IMR-90 (cell line): ENCODE results near the gene DNASE1L1. TPM values are rescaled to one million over a fixed set of nuclear protein-coding genes. Genes with fewer than 3 reads are reported as not detected.

ENCODE experiments used
- ATAC-seq: fragments of 200-7000 bp; cut with Tn5 transposase; 2 replicates; pipeline ENCODE4 v1.9.1; 2020; ENCODE audit warnings: low read depth, mild to moderate bottlenecking, moderate library complexity
- BruUV-seq: library from RNA; stranded (reverse); fragments of 400-500 nt; replicated peaks from 2 replicates; lab custom pipeline; 2021; lab: Mats Ljungman, UMichigan
- CTCF ChIA-PET: fragments of 300-600 bp; formaldehyde crosslinking; extraction: SDS; loops from one replicate; lab custom pipeline; 2021; ENCODE audit warnings: antibody characterized with exemption; lab: Yijun Ruan, JAX
- POLR2A ChIA-PET: fragments of 300-600 bp; sonication (Branson Sonifier 250); formaldehyde crosslinking; loops from one replicate; lab custom pipeline; 2022; ENCODE audit warnings: antibody characterized with exemption; ENCODE audit not compliant: unreplicated experiment; lab: Charles Lee
- DNase-seq: peaks from one replicate; pipeline ENCODE4 v3.0.0; 2013
- H2AFZ ChIP-seq: replicated peaks from 2 replicates; pipeline ENCODE3; 2013; ENCODE audit warnings: low read length, mild to moderate bottlenecking; ENCODE audit not compliant: poor library complexity
- H2AK5ac ChIP-seq: 2 replicates; pipeline ENCODE4 v1.6.1; 2013; ENCODE audit warnings: low read depth, low read length, inconsistent platforms
- H2AK9ac ChIP-seq: replicated peaks from 2 replicates; pipeline ENCODE3; 2013; ENCODE audit warnings: mild to moderate bottlenecking, low read depth, low read length, moderate library complexity; ENCODE audit not compliant: poor library complexity
- H2BK120ac ChIP-seq: 2 replicates; pipeline ENCODE4 v1.6.1; 2013; ENCODE audit warnings: low read depth, low read length, inconsistent platforms
- H2BK15ac ChIP-seq: 3 replicates; pipeline ENCODE4 v1.6.1; 2013; ENCODE audit warnings: low read depth, low read length, inconsistent platforms
- H2BK20ac ChIP-seq: 2 replicates; pipeline ENCODE4 v1.6.1; 2013; ENCODE audit warnings: low read depth, mild to moderate bottlenecking, inconsistent platforms, low read length, moderate library complexity
- H2BK5ac ChIP-seq: 2 replicates; pipeline ENCODE4 v1.6.1; 2013; ENCODE audit warnings: mild to moderate bottlenecking, low read depth, low read length, inconsistent platforms; ENCODE audit not compliant: poor library complexity, severe bottlenecking
- H3K14ac ChIP-seq: replicated peaks from 2 replicates; pipeline ENCODE4 v1.6.1; 2013; ENCODE audit warnings: low read depth, low read length, inconsistent platforms
- H3K18ac ChIP-seq: 2 replicates; pipeline ENCODE4 v1.6.1; 2013; ENCODE audit warnings: low read depth, low read length, control low read depth
- H3K23ac ChIP-seq: 2 replicates; pipeline ENCODE4 v1.6.1; 2013; ENCODE audit warnings: low read depth, low read length, inconsistent platforms
- H3K27ac ChIP-seq: 2 replicates; pipeline ENCODE4 v1.5.1; 2013; ENCODE audit warnings: mild to moderate bottlenecking, control low read depth, low read length; ENCODE audit not compliant: insufficient read depth
- H3K27me3 ChIP-seq: 2 replicates; pipeline ENCODE4 v1.6.1; 2013; ENCODE audit warnings: low read length; ENCODE audit not compliant: control insufficient read depth, insufficient read depth
- H3K36me3 ChIP-seq: 2 replicates; pipeline ENCODE4 v1.6.1; 2013; ENCODE audit warnings: low read length, mixed read lengths; ENCODE audit not compliant: control insufficient read depth, insufficient read depth
- H3K4ac ChIP-seq: 2 replicates; pipeline ENCODE4 v1.6.1; 2013; ENCODE audit warnings: low read depth, low read length, inconsistent platforms
- H3K4me1 ChIP-seq: 2 replicates; pipeline ENCODE4 v1.6.1; 2013; ENCODE audit warnings: low read length, mixed read lengths; ENCODE audit not compliant: control insufficient read depth, insufficient read depth
- H3K4me2 ChIP-seq: 2 replicates; pipeline ENCODE4 v1.6.1; 2013; ENCODE audit warnings: low read depth, mild to moderate bottlenecking, control low read depth, low read length, moderate library complexity
- H3K4me3 ChIP-seq: 2 replicates; pipeline ENCODE4 v1.5.1; 2013; ENCODE audit warnings: low read depth, mild to moderate bottlenecking, control low read depth, low read length, moderate library complexity; ENCODE audit not compliant: insufficient read depth
- H3K56ac ChIP-seq: 2 replicates; pipeline ENCODE4 v1.6.1; 2013; ENCODE audit warnings: low read length, inconsistent platforms; ENCODE audit not compliant: insufficient read depth; ENCODE audit errors: extremely low read depth
- H3K79me1 ChIP-seq, 2 experiments: 2 replicates each; pipeline ENCODE4 v1.6.1; 2013; ENCODE audit warnings: low read length in 2 of 2, inconsistent platforms in 1 of 2, low read depth in 1 of 2
- H3K9ac ChIP-seq: 2 replicates; pipeline ENCODE4 v1.6.1; 2013; ENCODE audit warnings: low read depth, low read length, control low read depth
- H3K9me1 ChIP-seq: 2 replicates; pipeline ENCODE4 v1.6.1; 2013; ENCODE audit warnings: low read length, inconsistent platforms; ENCODE audit not compliant: insufficient read depth
- H3K9me3 ChIP-seq: 2 replicates; pipeline ENCODE4 v1.6.1; 2013; ENCODE audit warnings: low read length; ENCODE audit not compliant: control insufficient read depth, insufficient read depth
- H4K20me1 ChIP-seq: 2 replicates; pipeline ENCODE4 v1.6.1; 2013; ENCODE audit warnings: low read length, inconsistent platforms; ENCODE audit not compliant: insufficient read depth
- H4K5ac ChIP-seq: 2 replicates; pipeline ENCODE4 v1.6.1; 2013; ENCODE audit warnings: mild to moderate bottlenecking, low read depth, low read length, control low read depth
- H4K8ac ChIP-seq, 2 experiments: 2 replicates each; pipeline ENCODE4 v1.6.1; 2013; ENCODE audit warnings: low read depth in 2 of 2, low read length in 2 of 2, control low read depth in 1 of 2, inconsistent platforms in 1 of 2
- H4K91ac ChIP-seq: 2 replicates; pipeline ENCODE4 v1.6.1; 2013; ENCODE audit warnings: low read depth, low read length, inconsistent platforms; ENCODE audit not compliant: insufficient read depth
- RFX5 ChIP-seq: IDR thresholded peaks from 2 replicates; pipeline ENCODE4 v1.8.0; 2012; ENCODE audit warnings: low read depth, mild to moderate bottlenecking, low read length, moderate library complexity
- WGBS, 2 experiments: methylation state at CpG; one replicate each; pipeline versions ENCODE4 v1.1.5 to v1.1.7; 2013; ENCODE audit warnings: missing lambda C conversion rate in 2 of 2; ENCODE audit not compliant: insufficient read length in 1 of 2; ENCODE audit errors: extremely low coverage in 2 of 2; 5-methylcytosine and 5-hydroxymethylcytosine counted together
- dilution Hi-C: fragments of 300-500 bp; cut with HindIII; formaldehyde crosslinking; loops from one replicate; pipeline ENCODE4 v1.14.3; 2018; ENCODE audit warnings: low sequenced_read_pairs; ENCODE audit not compliant: unreplicated experiment
- in situ Hi-C: fragments of 300-500 bp; cut with MboI; formaldehyde crosslinking; loops from 3 replicates; pipeline ENCODE4 v1.14.3; 2019; ENCODE audit warnings: low sequenced_read_pairs, inconsistent platforms, mixed read lengths
- intact Hi-C: fragments of 100-400 bp; cut with micrococcal nuclease; formaldehyde crosslinking; loops from 2 replicates; pipeline ENCODE4 v1.10.0; 2022
- polyA plus RNA-seq, 3 experiments: library from polyadenylated mRNA; depleted of rRNA; stranded (reverse); fragments of >200 nt; gene quantifications; 2 replicates each; pipeline ENCODE4 v1.2.3, GENCODE V29; 2012; ENCODE audit warnings: low replicate concordance in 1 of 3
- total RNA-seq: library from RNA; depleted of rRNA; stranded (reverse); fragments of >200 nt; gene quantifications from 2 replicates; pipeline ENCODE4 v1.2.3, GENCODE V29; 2012

DNASE1L1 gene
- total and polyA plus RNA-seq, 2 of the 4 experiments (the other 2 are of a cell fraction), result 51.4 to 55.5 TPM

- Histone ChIP-seq H2AFZ (no peak overlapping the region), H2BK20ac (no peak overlapping the region), H3K27me3 (no peaks in the 10 kb centered on the region), H2BK5ac (no peak overlapping the region), H3K14ac (no peak overlapping the region), H3K56ac (no peak overlapping the region), H3K9me3 (no peaks in the 10 kb centered on the region), H3K79me1 (peaks cover 0 to 19% of the 10 kb centered on the region in 2 experiments; a peak in 2 of 4 replicates), H3K9ac (no peak overlapping the region), H4K8ac (no peak overlapping the region), H3K4ac (no peak overlapping the region), H3K4me3 (no peak overlapping the region), H2BK120ac (no peak overlapping the region), H3K4me1 (peaks cover 2% of the 10 kb centered on the region; the same call in 1 of the 2 replicates), H3K18ac (no peak overlapping the region), H4K91ac (no peak overlapping the region), H3K9me1 (no peaks in the 10 kb centered on the region), H2AK5ac (no peak overlapping the region), H3K23ac (no peak overlapping the region), H2BK15ac (no peak overlapping the region), H3K36me3 (peaks cover 11% of the 10 kb centered on the region; the same call in 1 of the 2 replicates), H3K27ac (no peak overlapping the region), H3K4me2 (no peak overlapping the region), H4K5ac (no peak overlapping the region), H4K20me1 (peaks cover 17% of the 10 kb centered on the region), H2AK9ac (no peak overlapping the region)
- DNase-seq, result no peak
- no peak for TF ChIP-seq RFX5
- in situ Hi-C loops, result no loop called here
- dilution Hi-C loops, result no loop called here
- intact Hi-C loops, result no loop called here
- POLR2A ChIA-PET, result no interaction called here
- no peak for ATAC-seq
- no TSS peak for BruUV-seq
- CTCF ChIA-PET, result interaction anchor here (0.5 to 1.6 kb wide), 3 partner anchors 8 to 15 kb away, joined by 3 to 4 read pairs (median 4); partner anchors contain the start of gene RPL10
- 94% methylated on average over 2 of the region's 14 CpGs; no CpG with 5 or more reads in 1 of the 2 experiments for WGBS, 2 experiments
Measured at GRCh38 chrX:154383359-154384283, 25.4 kb downstream of the DNASE1L1 start.
